Measurements from ENCODE around the gene AADACL4. TPM values are rescaled to one million over a fixed set of nuclear protein-coding genes. Genes with fewer than 3 reads are reported as not detected.
A peak's percentile ranks its signal among the peaks of the same experiment; 100 is the strongest.

Gene AADACL4
- total and polyA plus RNA-seq, 10 donors = 0.04 to 0.32 (median 0.26) TPM; not detected in 6

DNA sequence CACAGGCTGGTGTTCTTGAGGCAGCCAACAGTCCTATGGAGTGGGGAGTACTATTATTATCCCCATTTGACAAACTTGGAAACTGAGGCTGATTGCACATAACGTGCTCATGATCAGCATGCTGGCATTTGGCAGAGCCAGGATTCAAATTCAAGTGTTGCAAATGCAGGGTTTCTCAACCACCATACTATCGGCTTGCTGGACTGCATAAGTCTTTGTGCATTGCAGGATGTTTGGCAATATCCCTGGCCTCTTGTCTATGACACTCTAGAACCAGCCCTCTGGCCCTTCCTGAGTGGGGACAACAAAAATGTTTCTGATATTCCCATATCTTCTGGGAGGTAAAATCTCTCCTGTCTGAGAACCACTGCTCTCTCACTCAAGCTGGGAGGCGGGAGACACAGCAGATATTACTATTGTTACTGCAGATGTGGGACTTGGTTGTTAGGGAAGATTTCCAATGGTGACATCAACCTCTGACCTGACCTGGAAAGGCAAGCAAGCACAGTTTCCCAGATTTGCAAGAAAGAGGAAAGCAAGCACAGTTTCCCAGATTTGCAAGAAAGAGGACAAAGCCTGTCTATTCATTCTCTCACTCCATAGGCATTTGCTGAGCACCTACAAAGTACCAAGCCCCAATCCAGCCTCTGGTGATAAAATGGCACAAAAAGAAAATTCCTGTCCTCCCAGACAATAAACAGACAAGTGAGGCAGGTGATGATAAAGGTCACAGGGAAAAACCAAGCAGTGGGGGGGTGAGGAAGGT is 71.0 kb downstream of the AADACL4 start:
- Histone ChIP-seq H3K4me1 (no peaks in the 10 kb centered on the region), H3K27ac (peak overlapping the region in 3 of 8 donors; percentile 18 to 69 (median 51)), H3K9me3 (no peaks in the 10 kb centered on the region), H3K36me3 (no peaks in the 10 kb centered on the region), H3K4me3 (no peak overlapping the region), H3K27me3 (replicated peaks in 1 of 7) (peaks cover 0 to 38% (median 0%) of the 10 kb centered on the region in 7 donors)
- WGBS, 5 donors = 52 to 75% (median 63%) methylated on average over 3 of the region's 3 CpGs
- no peak for DNase-seq
- no peak for TF ChIP-seq POLR2A (IDR thresholded peaks at IDR 0.05)
- TF ChIP-seq POLR2AphosphoS5 (IDR thresholded peaks at IDR 0.05) = no peak
- TF ChIP-seq, protein P1, sequence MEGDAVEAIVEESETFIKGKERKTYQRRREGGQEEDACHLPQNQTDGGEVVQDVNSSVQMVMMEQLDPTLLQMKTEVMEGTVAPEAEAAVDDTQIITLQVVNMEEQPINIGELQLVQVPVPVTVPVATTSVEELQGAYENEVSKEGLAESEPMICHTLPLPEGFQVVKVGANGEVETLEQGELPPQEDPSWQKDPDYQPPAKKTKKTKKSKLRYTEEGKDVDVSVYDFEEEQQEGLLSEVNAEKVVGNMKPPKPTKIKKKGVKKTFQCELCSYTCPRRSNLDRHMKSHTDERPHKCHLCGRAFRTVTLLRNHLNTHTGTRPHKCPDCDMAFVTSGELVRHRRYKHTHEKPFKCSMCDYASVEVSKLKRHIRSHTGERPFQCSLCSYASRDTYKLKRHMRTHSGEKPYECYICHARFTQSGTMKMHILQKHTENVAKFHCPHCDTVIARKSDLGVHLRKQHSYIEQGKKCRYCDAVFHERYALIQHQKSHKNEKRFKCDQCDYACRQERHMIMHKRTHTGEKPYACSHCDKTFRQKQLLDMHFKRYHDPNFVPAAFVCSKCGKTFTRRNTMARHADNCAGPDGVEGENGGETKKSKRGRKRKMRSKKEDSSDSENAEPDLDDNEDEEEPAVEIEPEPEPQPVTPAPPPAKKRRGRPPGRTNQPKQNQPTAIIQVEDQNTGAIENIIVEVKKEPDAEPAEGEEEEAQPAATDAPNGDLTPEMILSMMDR (IDR thresholded peaks at IDR 0.05 in 8 of 11, conservative IDR thresholded peaks at IDR 0.05 in 3 of 11) = no peak
- intact Hi-C loops (cut with DNase I; ENCODE audit: low total_unique reads) = no loop called here

DNA sequence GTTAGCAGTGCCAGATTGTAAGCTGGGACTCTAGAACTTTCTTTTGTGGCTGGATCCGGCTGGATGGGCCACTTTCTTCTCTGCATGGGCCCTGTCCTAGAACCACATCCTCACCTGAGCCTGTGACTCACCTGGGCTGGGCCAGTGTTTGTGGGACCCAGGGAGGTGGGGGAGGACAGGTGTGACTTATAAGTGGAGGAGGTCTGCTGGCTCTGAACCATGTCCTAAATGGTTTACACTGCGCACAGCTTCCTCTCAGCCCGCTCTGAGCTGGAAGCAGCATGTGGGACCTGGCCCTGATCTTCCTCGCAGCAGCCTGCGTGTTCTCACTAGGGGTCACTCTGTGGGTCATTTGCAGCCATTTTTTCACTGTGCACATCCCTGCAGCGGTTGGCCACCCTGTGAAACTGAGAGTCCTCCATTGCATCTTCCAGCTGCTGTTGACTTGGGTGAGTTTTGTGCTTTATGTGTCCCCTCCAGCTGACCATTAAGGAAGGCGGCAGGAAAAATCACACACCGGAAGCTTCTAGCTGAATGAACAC is 72.1 kb downstream of the AADACL4 start, which contains the start of gene AADACL3:
Gene AADACL3, plus strand, starts transcription at position 215 of the 542 bp plus-strand sequence. Its CDS starts 67 bp downstream, at position 282.
- DNase-seq = no peak
- Histone ChIP-seq H3K27me3 (replicated peaks in 1 of 7) (peaks cover 0 to 34% (median 0%) of the 10 kb centered on the region in 7 donors), H3K36me3 (no peaks in the 10 kb centered on the region), H3K9me3 (no peaks in the 10 kb centered on the region), H3K4me1 (no peaks in the 10 kb centered on the region), H3K4me3 (no peak within 1 kb of the TSS), H3K27ac (peak within 1 kb of the TSS in 3 of 8 donors; percentile 18 to 69 (median 51))
- WGBS, 5 donors = 76 to 88% (median 82%) methylated on average over 7 to 8 of the region's 8 CpGs
- TF ChIP-seq, protein P1 (IDR thresholded peaks at IDR 0.05 in 8 of 11, conservative IDR thresholded peaks at IDR 0.05 in 3 of 11) = no peak
- TF ChIP-seq POLR2A (IDR thresholded peaks at IDR 0.05) (no peak), POLR2AphosphoS5 (IDR thresholded peaks at IDR 0.05) (no peak)
- intact Hi-C loops (cut with DNase I; ENCODE audit: low total_unique reads) = no loop called here

Small RNA genes lying within 50 kb of the gene (small RNA-seq; reads per million reads assigned to genes)
- 0 reads per million in 4 donors for gene AC244670.1

Other genes starting within 250 kb of the AADACL4 start
- 10 to 100 TPM; 21.0 to 41.0 (median 35.1) TPM for gene DHRS3, start 25.9 kb upstream of the AADACL4 start, total RNA-seq
- gene DHRS3, start 25.9 kb upstream of the AADACL4 start, polyA plus RNA-seq = 10 to 100 TPM in 2 of 3 donors, 1 to 10 TPM in 1; 8.9 to 19.5 (median 13.6) TPM
- not detected for gene AADACL3, start 72.0 kb downstream of the AADACL4 start, total RNA-seq
- gene AADACL3, start 72.0 kb downstream of the AADACL4 start, polyA plus RNA-seq = not detected
- gene CFAP107, start 102.1 kb downstream of the AADACL4 start, total RNA-seq = not detected
- not detected for gene CFAP107, start 102.1 kb downstream of the AADACL4 start, polyA plus RNA-seq
- not detected for gene PRAMEF12, start 129.7 kb downstream of the AADACL4 start, total RNA-seq
- not detected for gene PRAMEF12, start 129.7 kb downstream of the AADACL4 start, polyA plus RNA-seq
- gene PRAMEF1, start 147.3 kb downstream of the AADACL4 start, total RNA-seq = not detected
- not detected for gene PRAMEF1, start 147.3 kb downstream of the AADACL4 start, polyA plus RNA-seq
- not detected for gene PRAMEF11, start 187.3 kb downstream of the AADACL4 start, total RNA-seq
- not detected for gene PRAMEF11, start 187.3 kb downstream of the AADACL4 start, polyA plus RNA-seq
- gene HNRNPCL1, start 204.6 kb downstream of the AADACL4 start, total RNA-seq = not detected
- not detected for gene HNRNPCL1, start 204.6 kb downstream of the AADACL4 start, polyA plus RNA-seq
- gene PRAMEF2, start 213.0 kb downstream of the AADACL4 start, total RNA-seq = not detected
- not detected for gene PRAMEF2, start 213.0 kb downstream of the AADACL4 start, polyA plus RNA-seq
- gene PRAMEF4, start 242.1 kb downstream of the AADACL4 start, total RNA-seq = not detected
- gene PRAMEF4, start 242.1 kb downstream of the AADACL4 start, polyA plus RNA-seq = not detected

Data from spleen (tissue), 11 donors.